ENCODE results near the gene IP6K1. TPM values are rescaled to one million over a fixed set of nuclear protein-coding genes. Genes with fewer than 3 reads are reported as not detected.

The IP6K1 gene
- total and polyA plus RNA-seq, 2 donors from 2014 or later = 21.7 to 49.6 TPM

- no peaks in the 10 kb centered on the region for H3K27me3 ChIP-seq (ENCODE audit: control insufficient read depth, insufficient read depth, low read length)
- peaks cover 0 to 9% (median 0%) of the 10 kb centered on the region in 3 donors for H3K4me1 ChIP-seq (ENCODE audit: control insufficient read depth in 2 of 3, insufficient read depth in 2 of 3, low read depth in 1 of 3, low read length in 3 of 3)
- DNase-seq (peak in 2 of 5 donors; percentile 37 to 64), FAIRE-seq (no peak)
- no peak overlapping the region for H3K9ac ChIP-seq (ENCODE audit: low read length in 3 of 3)
- H3K9me3 ChIP-seq (ENCODE audit: control insufficient read depth in 2 of 3, insufficient read depth in 1 of 3, low read length in 3 of 3) = no peaks in the 10 kb centered on the region
- no peak for TF ChIP-seq CTCF (IDR thresholded peaks at IDR 0.05; ENCODE audit: borderline replicate concordance, extremely low read depth, insufficient read depth)
- intact Hi-C loops (cut with DNase I) = no loop called here
- peaks cover 0 to 13% (median 0%) of the 10 kb centered on the region in 3 donors for H3K36me3 ChIP-seq (ENCODE audit: control insufficient read depth in 2 of 3, insufficient read depth in 3 of 3, low read length in 3 of 3)
- no peak overlapping the region for H3K4me3 ChIP-seq (ENCODE audit: low read length in 3 of 3)
- no peak overlapping the region for H3K27ac ChIP-seq (ENCODE audit: low read depth in 2 of 2, low read length in 2 of 2)
Observed at GRCh38 chr3:49715611-49716121, 70.7 kb downstream of the IP6K1 start.

- peaks cover 0 to 12% (median 0%) of the 10 kb centered on the region in 3 donors for H3K36me3 ChIP-seq (ENCODE audit: control insufficient read depth in 2 of 3, insufficient read depth in 3 of 3, low read length in 3 of 3)
- no peak overlapping the region for H3K9ac ChIP-seq (ENCODE audit: low read length in 3 of 3)
- H3K9me3 ChIP-seq (ENCODE audit: control insufficient read depth in 2 of 3, insufficient read depth in 1 of 3, low read length in 3 of 3) = no peaks in the 10 kb centered on the region
- H3K4me1 ChIP-seq (ENCODE audit: control insufficient read depth in 2 of 3, insufficient read depth in 2 of 3, low read depth in 1 of 3, low read length in 3 of 3) = peaks cover 0 to 9% (median 0%) of the 10 kb centered on the region in 3 donors
- no peak for TF ChIP-seq CTCF (IDR thresholded peaks at IDR 0.05; ENCODE audit: borderline replicate concordance, extremely low read depth, insufficient read depth)
- H3K4me3 ChIP-seq (ENCODE audit: low read length in 3 of 3) = no peak overlapping the region
- intact Hi-C loops (cut with DNase I) = no loop called here
- no peaks in the 10 kb centered on the region for H3K27me3 ChIP-seq (ENCODE audit: control insufficient read depth, insufficient read depth, low read length)
- H3K27ac ChIP-seq (ENCODE audit: low read depth in 2 of 2, low read length in 2 of 2) = no peak overlapping the region
- no peak for FAIRE-seq
- DNase-seq = peak in 1 of 5 donors; percentile 59
Observed at GRCh38 chr3:49714728-49715550, 71.4 kb downstream of the IP6K1 start.

- H3K36me3 ChIP-seq (ENCODE audit: control insufficient read depth in 2 of 3, insufficient read depth in 3 of 3, low read length in 3 of 3) = peaks cover 0 to 12% (median 0%) of the 10 kb centered on the region in 3 donors
- H3K9ac ChIP-seq (ENCODE audit: low read length in 3 of 3) = no peak overlapping the region
- no peak overlapping the region for H3K4me3 ChIP-seq (ENCODE audit: low read length in 3 of 3)
- intact Hi-C loops (cut with DNase I) = no loop called here
- H3K27ac ChIP-seq (ENCODE audit: low read depth in 2 of 2, low read length in 2 of 2) = no peak overlapping the region
- no peak for TF ChIP-seq CTCF (IDR thresholded peaks at IDR 0.05; ENCODE audit: borderline replicate concordance, extremely low read depth, insufficient read depth)
- FAIRE-seq (no peak), DNase-seq (peak in 1 of 5 donors; percentile 62)
- no peaks in the 10 kb centered on the region for H3K27me3 ChIP-seq (ENCODE audit: control insufficient read depth, insufficient read depth, low read length)
- no peaks in the 10 kb centered on the region for H3K9me3 ChIP-seq (ENCODE audit: control insufficient read depth in 2 of 3, insufficient read depth in 1 of 3, low read length in 3 of 3)
- H3K4me1 ChIP-seq (ENCODE audit: control insufficient read depth in 2 of 3, insufficient read depth in 2 of 3, low read depth in 1 of 3, low read length in 3 of 3) = peaks cover 0 to 1% (median 0%) of the 10 kb centered on the region in 3 donors
Observed at GRCh38 chr3:49713336-49714105, 72.8 kb downstream of the IP6K1 start.

Measured in kidney (tissue), 14 donors.